Tibial nerve (tissue), 4 donors: ENCODE results near the gene GALNT8. TPM values are rescaled to one million over a fixed set of nuclear protein-coding genes. Genes with fewer than 3 reads are reported as not detected.

Experiments used
- DNase-seq, 2 donors: peaks; one replicate each; pipeline ENCODE4 v3.0.0-alpha.2; 2019; ENCODE audit warnings: low spot score in 2 of 2
- H3K27ac ChIP-seq, 4 donors: fragments of 200-600 bp; sonication (generic) in 3 of 4; one replicate each; pipeline ENCODE4 v1.5.1; 2017 to 2019; ENCODE audit warnings: mild to moderate bottlenecking in 1 of 4
- H3K27me3 ChIP-seq, 2 donors: fragments of 200-600 bp; sonication (generic) in 1 of 2; one replicate each; pipeline versions ENCODE4 v1.5.1 to v1.6.0; 2017 to 2019
- H3K36me3 ChIP-seq, 3 donors: fragments of 200-600 bp; sonication (generic); one replicate each; pipeline ENCODE4 v1.5.1; 2018 to 2019
- H3K4me1 ChIP-seq, 4 donors: fragments of 200-600 bp; sonication (generic) in 3 of 4; one replicate each; pipeline ENCODE4 v1.5.1; 2017 to 2019
- H3K4me3 ChIP-seq, 4 donors: fragments of 200-600 bp; sonication (generic) in 3 of 4; one replicate each; pipeline ENCODE4 v1.5.1; 2017 to 2019; ENCODE audit warnings: mild to moderate bottlenecking in 1 of 4, moderate library complexity in 1 of 4
- H3K9me3 ChIP-seq, 4 donors: fragments of 200-600 bp; sonication (generic) in 3 of 4; one replicate each; pipeline ENCODE4 v1.5.1; 2017 to 2019
- EP300 ChIP-seq, 2 donors: sonication (generic); formaldehyde crosslinking; IDR thresholded peaks; one replicate each; pipeline ENCODE4 v1.6.1; 2017; ENCODE audit warnings: antibody characterized with exemption in 2 of 2, mild to moderate bottlenecking in 1 of 2
- POLR2A ChIP-seq, 2 donors: fragments of 450-650 bp; IDR thresholded peaks; one replicate each; pipeline ENCODE4 v1.6.1; 2017; ENCODE audit warnings: antibody characterized with exemption in 2 of 2, mild to moderate bottlenecking in 2 of 2, moderate library complexity in 2 of 2
- WGBS, 2 donors: methylation state at CpG; one replicate each; pipeline ENCODE4 v1.1.5; 2018; 5-methylcytosine and 5-hydroxymethylcytosine counted together
- total RNA-seq, 4 donors: library from RNA; depleted of rRNA; stranded (reverse); fragments of >200 nt; gene quantifications; one replicate each; pipeline ENCODE4 v1.1.0, GENCODE V29; 2016
- TF ChIP-seq, protein P1 (sequence below), 5 experiments: fragments of 200-600 bp in 3 of 5; fragments of 450-650 bp in 2 of 5; sonication (generic) in 3 of 5; IDR thresholded peaks; one replicate each; pipeline ENCODE4 v1.5.1; 2016 to 2019; ENCODE audit warnings: antibody characterized with exemption in 5 of 5, mild to moderate bottlenecking in 3 of 5, moderate library complexity in 2 of 5

GALNT8 gene
- total RNA-seq, 4 donors from 2014 or later = 0.44 to 3.1 (median 1.9) TPM

DNA sequence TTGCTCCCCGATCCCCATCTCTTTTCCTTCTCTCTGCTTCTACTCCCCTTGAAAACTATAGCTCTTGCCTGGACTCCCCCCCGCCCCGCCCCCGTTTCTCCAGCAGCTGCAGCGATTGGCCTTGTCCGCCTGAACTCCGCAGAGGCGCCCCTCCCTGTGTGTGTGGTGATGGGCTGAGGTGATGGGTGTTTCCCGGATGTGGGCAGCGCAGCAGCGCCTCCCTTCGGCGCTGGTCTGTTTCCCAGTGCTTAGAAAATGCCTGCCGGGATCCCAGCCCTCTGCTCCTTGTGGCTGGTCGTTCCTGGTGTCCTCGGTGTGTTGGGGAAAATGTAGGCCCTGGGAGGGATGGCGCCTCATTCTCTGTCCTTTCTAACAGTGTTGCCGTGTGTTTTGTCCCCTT lies 43.3 kb downstream of the GALNT8 start:
- WGBS, 2 donors = 36 to 47% methylated on average over 18 of the region's 18 CpGs
- Histone ChIP-seq H3K27me3 (no peaks in the 10 kb centered on the region), H3K9me3 (no peaks in the 10 kb centered on the region), H3K36me3 (no peaks in the 10 kb centered on the region), H3K4me3 (no peak overlapping the region), H3K27ac (no peak overlapping the region), H3K4me1 (peaks cover 0 to under 1% (median 0%) of the 10 kb centered on the region in 4 donors)
- DNase-seq = no peak
- no peak for TF ChIP-seq POLR2A (IDR thresholded peaks at IDR 0.05)
- no peak for TF ChIP-seq EP300 (IDR thresholded peaks at IDR 0.05)
- TF ChIP-seq, protein P1, sequence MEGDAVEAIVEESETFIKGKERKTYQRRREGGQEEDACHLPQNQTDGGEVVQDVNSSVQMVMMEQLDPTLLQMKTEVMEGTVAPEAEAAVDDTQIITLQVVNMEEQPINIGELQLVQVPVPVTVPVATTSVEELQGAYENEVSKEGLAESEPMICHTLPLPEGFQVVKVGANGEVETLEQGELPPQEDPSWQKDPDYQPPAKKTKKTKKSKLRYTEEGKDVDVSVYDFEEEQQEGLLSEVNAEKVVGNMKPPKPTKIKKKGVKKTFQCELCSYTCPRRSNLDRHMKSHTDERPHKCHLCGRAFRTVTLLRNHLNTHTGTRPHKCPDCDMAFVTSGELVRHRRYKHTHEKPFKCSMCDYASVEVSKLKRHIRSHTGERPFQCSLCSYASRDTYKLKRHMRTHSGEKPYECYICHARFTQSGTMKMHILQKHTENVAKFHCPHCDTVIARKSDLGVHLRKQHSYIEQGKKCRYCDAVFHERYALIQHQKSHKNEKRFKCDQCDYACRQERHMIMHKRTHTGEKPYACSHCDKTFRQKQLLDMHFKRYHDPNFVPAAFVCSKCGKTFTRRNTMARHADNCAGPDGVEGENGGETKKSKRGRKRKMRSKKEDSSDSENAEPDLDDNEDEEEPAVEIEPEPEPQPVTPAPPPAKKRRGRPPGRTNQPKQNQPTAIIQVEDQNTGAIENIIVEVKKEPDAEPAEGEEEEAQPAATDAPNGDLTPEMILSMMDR (IDR thresholded peaks at IDR 0.05) = no peak

DNA sequence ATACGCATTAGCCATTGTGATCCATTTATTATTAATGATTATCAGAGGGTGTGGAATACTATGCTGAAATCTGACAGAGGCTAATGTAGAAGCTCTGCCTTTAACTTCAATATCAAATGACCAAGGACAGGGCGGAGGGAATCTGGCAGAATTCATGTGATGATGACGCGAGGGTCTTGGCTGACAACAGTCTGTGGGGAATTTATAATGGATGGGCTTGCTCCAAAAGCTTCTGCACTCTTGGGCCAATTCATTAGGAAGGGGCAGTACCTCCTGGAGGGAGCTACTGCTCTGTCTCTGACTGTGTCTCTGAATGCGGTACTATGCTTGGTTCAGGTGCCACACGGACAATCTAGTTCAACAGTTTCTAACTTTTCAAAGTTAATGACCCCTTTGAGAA lies 46.2 kb downstream of the GALNT8 start:
- peak in 1 of 2 donors; percentile 27 for DNase-seq
- no peaks in the 10 kb centered on the region for H3K9me3 ChIP-seq
- peaks cover 0 to 10% (median 0%) of the 10 kb centered on the region in 4 donors for H3K4me1 ChIP-seq
- TF ChIP-seq EP300 (IDR thresholded peaks at IDR 0.05) = peak in 1 of 2 donors; percentile 20
- no peak for TF ChIP-seq POLR2A (IDR thresholded peaks at IDR 0.05)
- H3K27ac ChIP-seq = no peak overlapping the region
- 73 to 77% methylated on average over 6 of the region's 6 CpGs for WGBS, 2 donors
- H3K36me3 ChIP-seq = no peaks in the 10 kb centered on the region
- H3K27me3 ChIP-seq = no peaks in the 10 kb centered on the region
- no peak overlapping the region for H3K4me3 ChIP-seq

DNA sequence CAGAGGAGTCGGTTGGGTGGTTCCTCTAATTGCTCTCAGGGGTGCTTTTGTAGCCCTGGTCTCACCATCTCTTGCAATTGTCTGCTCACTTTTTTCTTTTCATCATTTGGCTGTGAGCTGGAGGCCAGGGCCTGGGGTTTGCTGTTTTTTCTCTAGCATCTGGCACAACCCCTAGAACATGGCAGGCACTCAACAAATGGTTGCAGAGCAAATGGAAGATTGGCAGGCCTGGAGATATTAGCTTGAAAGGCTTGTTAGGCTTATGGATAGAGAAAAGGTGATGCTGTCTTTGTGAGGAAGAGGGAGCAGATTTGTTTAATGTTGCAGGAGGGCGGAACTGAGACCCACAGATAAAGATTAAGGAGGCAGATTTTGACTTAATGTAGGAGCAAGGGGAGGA lies 47.0 kb downstream of the GALNT8 start:
- no peaks in the 10 kb centered on the region for H3K36me3 ChIP-seq
- TF ChIP-seq EP300 (IDR thresholded peaks at IDR 0.05) = no peak
- TF ChIP-seq, protein P1 (IDR thresholded peaks at IDR 0.05) = no peak
- DNase-seq = no peak
- H3K27me3 ChIP-seq = no peaks in the 10 kb centered on the region
- H3K4me1 ChIP-seq = peaks cover 0 to 10% (median 0%) of the 10 kb centered on the region in 4 donors
- 83 to 85% methylated on average over 2 of the region's 2 CpGs for WGBS, 2 donors
- H3K27ac ChIP-seq = no peak overlapping the region
- H3K9me3 ChIP-seq = no peaks in the 10 kb centered on the region
- no peak overlapping the region for H3K4me3 ChIP-seq

DNA sequence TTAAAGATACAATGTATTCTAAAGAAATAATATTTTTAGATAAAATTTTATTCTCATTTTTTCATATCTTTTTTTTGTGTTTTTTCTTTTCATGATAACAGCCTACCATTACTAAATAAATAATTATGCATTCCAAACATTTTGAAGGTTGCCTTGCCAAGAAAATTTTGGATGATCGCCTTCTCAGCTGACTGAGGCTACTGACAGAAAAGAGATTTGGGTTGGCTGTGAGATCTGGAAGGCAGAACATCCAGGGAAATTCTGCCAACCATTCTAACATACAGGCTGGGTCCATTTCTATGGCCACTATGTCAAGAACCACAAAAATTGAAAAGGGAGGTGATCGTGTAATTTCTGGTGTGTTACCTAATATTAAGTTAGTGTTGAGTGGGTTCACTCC lies 48.1 kb downstream of the GALNT8 start:
- DNase-seq = peak in 1 of 2 donors; percentile 43
- 27 to 32% methylated on average over 2 of the region's 2 CpGs for WGBS, 2 donors
- TF ChIP-seq EP300 (IDR thresholded peaks at IDR 0.05) (no peak), POLR2A (IDR thresholded peaks at IDR 0.05) (no peak)
- TF ChIP-seq, protein P1 (IDR thresholded peaks at IDR 0.05) = no peak
- H3K4me3 ChIP-seq = no peak overlapping the region
- no peaks in the 10 kb centered on the region for H3K27me3 ChIP-seq
- H3K9me3 ChIP-seq = no peaks in the 10 kb centered on the region
- H3K36me3 ChIP-seq = no peaks in the 10 kb centered on the region
- peaks cover 0 to 10% (median 0%) of the 10 kb centered on the region in 4 donors for H3K4me1 ChIP-seq
- no peak overlapping the region for H3K27ac ChIP-seq

GRCh38 chr12:4769073-4769472 lies 48.9 kb downstream of the GALNT8 start:
- Histone ChIP-seq H3K27ac (no peak overlapping the region), H3K9me3 (no peaks in the 10 kb centered on the region), H3K4me1 (peaks cover 0 to 10% (median 0%) of the 10 kb centered on the region in 4 donors), H3K4me3 (no peak overlapping the region), H3K36me3 (no peaks in the 10 kb centered on the region), H3K27me3 (no peaks in the 10 kb centered on the region)
- DNase-seq = no peak
- WGBS, 2 donors = 36 to 42% methylated on average over 5 of the region's 5 CpGs
- TF ChIP-seq, protein P1 (IDR thresholded peaks at IDR 0.05) = no peak
- TF ChIP-seq POLR2A (IDR thresholded peaks at IDR 0.05) (no peak), EP300 (IDR thresholded peaks at IDR 0.05) (no peak)
